Activated T-helper 17 cell treated with anti-CD3 and anti-CD28 coated beads, Interleukin-2, amount 50 U/mL, for 72 hours (primary cell): Measurements from ENCODE around the gene GAREM1. TPM values are rescaled to one million over a fixed set of nuclear protein-coding genes. Genes with fewer than 3 reads are reported as not detected.

Source experiments
- ATAC-seq: fragments of 150-1000 bp; cut with Tn5 transposase; replicated peaks from 2 replicates; pipeline ENCODE4 v1.10.0; 2021; ENCODE audit warnings: mild to moderate bottlenecking, moderate library complexity
- H3K27ac Mint-ChIP-seq: one replicate; pipeline ENCODE4 v1.8.0; 2022; ENCODE audit warnings: mixed read lengths
- H3K27me3 Mint-ChIP-seq: one replicate; pipeline ENCODE4 v1.8.0; 2022; ENCODE audit warnings: mixed read lengths
- H3K36me3 Mint-ChIP-seq: one replicate; pipeline ENCODE4 v1.8.0; 2022; ENCODE audit warnings: low read depth, mild to moderate bottlenecking, mixed read lengths
- H3K4me1 Mint-ChIP-seq: one replicate; pipeline ENCODE4 v1.8.0; 2022; ENCODE audit warnings: mixed read lengths
- H3K4me3 Mint-ChIP-seq: one replicate; pipeline ENCODE4 v1.8.0; 2022; ENCODE audit warnings: mild to moderate bottlenecking, mixed read lengths
- H3K9me3 Mint-ChIP-seq: one replicate; pipeline ENCODE4 v1.8.0; 2022; ENCODE audit warnings: mixed read lengths
- total RNA-seq, 2 donors: library from RNA; stranded (reverse); gene quantifications; one replicate each; pipeline ENCODE4 v1.2.3, GENCODE V29; 2022

GAREM1 gene
- total RNA-seq, 2 donors from 2014 or later = 0.32 TPM; not detected in 1

DNA sequence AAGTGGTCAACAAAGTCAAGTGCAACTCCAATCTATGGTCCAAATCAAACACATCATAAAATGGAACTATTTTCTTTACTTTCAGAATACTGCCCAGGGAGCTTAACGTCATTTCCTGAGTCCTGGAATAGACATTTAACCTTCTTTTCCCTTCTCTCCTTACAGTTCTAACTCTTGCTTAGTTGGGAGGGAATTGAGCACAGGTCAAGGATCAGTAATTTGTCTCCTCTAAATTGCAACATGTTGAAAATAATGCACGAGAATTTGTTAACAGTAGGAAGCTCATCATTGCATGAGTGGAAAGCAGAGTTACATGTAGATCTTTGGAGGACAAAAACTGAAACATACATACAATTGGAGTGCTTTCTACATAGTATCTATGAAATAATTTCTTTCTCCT lies 193.1 kb downstream of the GAREM1 start:
- H3K27me3 Mint-ChIP-seq = peaks cover 13% of the 10 kb centered on the region
- H3K9me3 Mint-ChIP-seq = no peaks in the 10 kb centered on the region
- H3K36me3 Mint-ChIP-seq = no peaks in the 10 kb centered on the region
- ATAC-seq = no peak
- no peak overlapping the region for H3K27ac Mint-ChIP-seq
- H3K4me3 Mint-ChIP-seq = no peak overlapping the region
- H3K4me1 Mint-ChIP-seq = no peaks in the 10 kb centered on the region

DNA sequence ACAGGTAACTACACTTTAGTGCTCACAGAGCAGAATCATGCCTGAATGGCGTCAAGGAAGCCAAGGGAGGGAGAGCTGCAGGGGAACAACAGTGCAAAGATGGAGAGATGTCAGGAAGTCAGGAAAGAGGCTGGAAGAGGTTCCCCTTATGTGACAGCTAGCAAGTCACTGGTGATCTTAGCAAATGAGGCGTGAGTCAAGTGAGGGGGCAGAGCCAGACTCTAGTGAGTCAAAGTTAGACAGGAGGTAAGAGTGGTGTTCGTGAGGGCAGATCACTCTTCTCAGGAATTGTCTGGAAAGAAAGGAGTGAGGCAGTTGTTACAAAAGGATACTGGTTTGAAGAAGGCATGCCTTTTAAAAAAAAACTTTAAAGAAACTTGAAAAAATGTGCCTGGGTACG lies 193.8 kb downstream of the GAREM1 start:
- Mint-ChIP-seq H3K27me3 (peaks cover 13% of the 10 kb centered on the region), H3K4me1 (no peaks in the 10 kb centered on the region), H3K4me3 (no peak overlapping the region), H3K9me3 (no peaks in the 10 kb centered on the region), H3K36me3 (no peaks in the 10 kb centered on the region), H3K27ac (no peak overlapping the region)
- no peak for ATAC-seq

DNA sequence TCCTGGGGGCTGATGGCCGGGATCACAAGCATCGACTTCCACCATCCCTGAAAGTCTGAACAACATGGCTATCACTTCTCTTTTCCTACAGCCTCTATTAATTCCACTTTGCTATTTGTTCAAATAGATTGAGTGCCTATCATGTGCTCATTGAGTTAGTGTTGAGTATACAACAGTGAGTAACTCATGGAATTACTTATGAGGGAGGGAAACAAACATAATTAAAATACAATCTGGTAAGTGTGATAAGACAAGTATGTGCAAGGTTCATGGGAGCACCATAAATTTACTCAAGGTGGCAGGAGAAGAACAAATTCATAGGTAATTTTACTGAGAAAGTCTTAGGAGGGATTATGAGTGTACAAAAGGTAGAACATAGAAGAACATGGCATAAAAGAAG lies 194.4 kb downstream of the GAREM1 start:
- ATAC-seq = no peak
- H3K36me3 Mint-ChIP-seq = no peaks in the 10 kb centered on the region
- no peaks in the 10 kb centered on the region for H3K4me1 Mint-ChIP-seq
- H3K4me3 Mint-ChIP-seq = no peak overlapping the region
- peaks cover 17% of the 10 kb centered on the region for H3K27me3 Mint-ChIP-seq
- no peaks in the 10 kb centered on the region for H3K9me3 Mint-ChIP-seq
- no peak overlapping the region for H3K27ac Mint-ChIP-seq

DNA sequence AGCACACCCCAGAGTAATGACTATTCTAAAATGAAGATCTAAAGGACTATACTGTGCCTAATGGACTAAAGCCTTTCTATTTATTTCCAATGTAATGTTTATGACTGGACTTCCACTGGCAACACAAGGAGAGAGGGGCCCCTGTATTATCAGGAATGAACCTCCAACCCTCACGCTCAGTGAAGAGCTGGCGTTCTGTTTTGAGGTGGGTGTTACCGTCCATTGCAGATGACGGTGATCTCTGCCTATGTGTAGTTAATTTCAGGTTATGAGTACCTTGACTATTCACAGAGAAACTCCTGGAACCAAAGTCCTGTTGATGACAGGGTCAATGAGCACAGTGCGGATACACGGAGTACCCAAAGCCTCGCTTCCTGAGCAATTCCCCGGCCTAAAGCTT lies 195.5 kb downstream of the GAREM1 start:
- ATAC-seq = no peak
- no peak overlapping the region for H3K4me3 Mint-ChIP-seq
- no peaks in the 10 kb centered on the region for H3K4me1 Mint-ChIP-seq
- H3K27ac Mint-ChIP-seq = no peak overlapping the region
- H3K27me3 Mint-ChIP-seq = peaks cover 20% of the 10 kb centered on the region
- no peaks in the 10 kb centered on the region for H3K9me3 Mint-ChIP-seq
- H3K36me3 Mint-ChIP-seq = no peaks in the 10 kb centered on the region

DNA sequence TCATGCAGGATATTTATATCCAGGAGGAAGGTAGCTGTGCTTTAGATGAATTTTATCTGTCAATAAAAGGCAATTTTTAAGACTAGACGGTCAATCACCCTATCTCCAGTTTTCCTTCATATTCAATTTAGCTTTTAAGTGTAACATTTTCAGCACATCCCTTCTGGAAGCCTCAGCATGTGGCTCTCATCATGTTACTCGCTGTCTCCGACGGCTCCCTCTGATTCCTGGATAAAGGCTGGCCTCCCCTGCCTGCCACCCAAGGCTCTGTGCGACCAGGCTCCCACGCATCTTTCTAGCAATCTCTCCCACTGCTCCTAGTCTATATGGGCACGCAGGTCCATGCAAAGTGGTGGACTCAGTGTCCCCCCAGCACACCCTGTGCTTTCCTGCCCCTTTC lies 196.4 kb downstream of the GAREM1 start:
- Mint-ChIP-seq H3K36me3 (no peaks in the 10 kb centered on the region), H3K27ac (no peak overlapping the region), H3K9me3 (no peaks in the 10 kb centered on the region), H3K4me1 (no peaks in the 10 kb centered on the region), H3K27me3 (peaks cover 24% of the 10 kb centered on the region), H3K4me3 (no peak overlapping the region)
- no peak for ATAC-seq

DNA sequence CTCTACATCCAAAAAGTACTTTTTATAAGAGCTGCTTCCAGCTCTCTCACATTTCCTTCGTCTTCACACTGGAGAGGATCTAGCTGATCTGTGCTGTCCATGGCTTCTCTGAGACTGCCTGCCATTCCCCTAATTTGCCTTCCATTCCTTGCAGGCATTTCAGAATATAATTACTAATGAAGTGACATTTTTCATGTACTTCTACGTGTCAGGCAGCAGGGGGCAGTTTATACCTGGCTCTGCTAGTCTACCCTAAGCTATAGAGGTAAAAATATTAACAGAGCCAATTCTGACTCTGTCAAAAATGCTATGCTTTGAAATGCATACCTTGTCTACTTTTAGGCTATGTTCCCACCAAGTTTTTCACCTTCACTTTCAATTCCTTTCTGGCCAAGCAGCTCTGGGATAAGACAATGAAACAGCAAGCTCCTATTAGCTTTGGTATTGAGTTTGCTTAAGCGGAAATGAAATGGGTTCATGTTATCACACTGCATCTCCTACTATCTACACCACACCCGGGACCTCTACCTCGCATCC lies 198.9 kb downstream of the GAREM1 start:
- Mint-ChIP-seq H3K36me3 (no peaks in the 10 kb centered on the region), H3K27ac (no peak overlapping the region), H3K4me3 (no peak overlapping the region), H3K27me3 (peaks cover 24% of the 10 kb centered on the region), H3K4me1 (no peaks in the 10 kb centered on the region), H3K9me3 (no peaks in the 10 kb centered on the region)
- ATAC-seq = peak; percentile 31

DNA sequence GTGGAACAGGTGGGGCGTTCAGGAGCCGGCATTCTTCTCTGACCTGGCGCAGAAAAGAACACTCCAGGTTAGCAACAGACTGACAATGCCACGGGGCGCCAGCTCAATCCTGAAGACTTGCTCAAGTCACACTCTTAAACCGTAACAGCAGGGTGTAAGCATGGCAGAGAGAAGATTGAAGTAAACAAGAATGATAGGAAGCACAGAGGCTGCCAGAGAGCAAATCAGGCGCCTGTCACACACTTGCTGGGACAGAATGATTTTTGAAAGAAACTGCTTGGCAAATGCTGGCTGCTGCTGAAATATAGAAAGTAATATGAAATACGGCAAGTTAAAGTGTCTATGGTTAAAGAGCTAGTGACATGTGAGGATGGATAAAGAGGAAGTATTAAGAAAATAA lies 200.3 kb downstream of the GAREM1 start:
- H3K27me3 Mint-ChIP-seq = peaks cover 18% of the 10 kb centered on the region
- no peak overlapping the region for H3K4me3 Mint-ChIP-seq
- ATAC-seq = no peak

DNA sequence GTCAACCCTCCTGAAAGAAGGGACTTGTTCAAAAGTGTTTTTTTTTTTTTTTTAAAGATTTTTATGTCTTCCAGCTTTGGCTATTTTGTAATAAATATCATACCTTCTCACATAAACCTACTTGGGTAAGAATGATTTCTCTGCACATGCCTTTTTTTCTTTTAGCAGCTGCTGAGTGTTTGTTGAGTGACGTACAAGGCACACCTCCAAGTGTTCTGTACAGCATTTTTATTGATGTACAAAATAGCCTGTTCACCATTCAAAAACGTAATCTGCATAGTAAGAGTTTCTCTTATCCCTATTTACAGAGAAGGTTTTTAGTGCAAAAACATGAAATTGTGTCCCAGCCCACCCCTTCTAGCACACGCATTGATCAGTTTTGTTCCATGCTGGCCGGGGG lies 203.2 kb downstream of the GAREM1 start:
- H3K27ac Mint-ChIP-seq = no peak overlapping the region
- H3K27me3 Mint-ChIP-seq = peaks cover 20% of the 10 kb centered on the region
- no peaks in the 10 kb centered on the region for H3K9me3 Mint-ChIP-seq
- no peaks in the 10 kb centered on the region for H3K4me1 Mint-ChIP-seq
- no peak overlapping the region for H3K4me3 Mint-ChIP-seq
- ATAC-seq = no peak
- H3K36me3 Mint-ChIP-seq = no peaks in the 10 kb centered on the region

More for the DNA sequence above, 200.3 kb downstream of the GAREM1 start:
- no peak overlapping the region for H3K27ac Mint-ChIP-seq
- H3K36me3 Mint-ChIP-seq = no peaks in the 10 kb centered on the region
- no peaks in the 10 kb centered on the region for H3K4me1 Mint-ChIP-seq
- H3K9me3 Mint-ChIP-seq = no peaks in the 10 kb centered on the region

DNA sequence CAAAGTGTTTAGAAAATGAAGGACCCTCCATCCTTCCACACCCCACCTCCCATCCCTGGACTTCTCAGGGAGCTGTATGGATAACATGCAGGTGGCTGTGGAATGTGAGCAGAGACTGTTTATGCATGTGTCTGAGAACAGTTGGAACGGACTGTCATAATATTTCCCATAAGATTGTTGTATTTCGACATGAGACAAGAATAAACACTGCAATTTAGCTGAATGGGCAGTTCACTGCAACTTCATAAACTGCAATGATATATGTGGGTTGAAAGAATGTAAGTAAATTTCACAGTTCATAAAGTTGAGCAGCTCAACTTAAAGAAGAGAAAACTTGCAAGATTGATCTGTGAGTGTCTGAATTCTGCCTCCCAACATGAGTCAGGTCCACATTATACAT lies 206.3 kb downstream of the GAREM1 start:
- no peaks in the 10 kb centered on the region for H3K4me1 Mint-ChIP-seq
- no peak for ATAC-seq
- H3K4me3 Mint-ChIP-seq = no peak overlapping the region
- H3K36me3 Mint-ChIP-seq = no peaks in the 10 kb centered on the region
- no peaks in the 10 kb centered on the region for H3K9me3 Mint-ChIP-seq
- no peak overlapping the region for H3K27ac Mint-ChIP-seq
- peaks cover 16% of the 10 kb centered on the region for H3K27me3 Mint-ChIP-seq

DNA sequence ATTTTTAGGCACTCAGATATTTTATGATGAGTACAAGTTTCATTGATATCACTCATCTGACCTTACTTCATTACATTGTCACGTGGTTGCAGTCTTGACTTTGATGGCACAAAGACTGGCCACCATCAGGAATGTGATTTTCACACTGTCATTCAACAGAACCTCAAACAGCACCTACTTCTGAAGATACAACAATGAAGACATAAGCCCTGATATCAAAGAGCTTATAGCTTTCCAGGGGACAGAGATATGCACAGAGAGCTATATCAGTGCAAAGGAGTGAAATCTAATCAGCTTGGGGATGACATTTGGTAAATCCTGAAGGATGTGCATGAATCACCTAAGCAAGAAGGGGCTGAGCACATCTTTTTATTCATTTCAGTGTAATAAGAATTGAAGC lies 208.6 kb downstream of the GAREM1 start:
- no peak overlapping the region for H3K4me3 Mint-ChIP-seq
- H3K36me3 Mint-ChIP-seq = no peaks in the 10 kb centered on the region
- peaks cover 21% of the 10 kb centered on the region for H3K27me3 Mint-ChIP-seq
- no peaks in the 10 kb centered on the region for H3K9me3 Mint-ChIP-seq
- no peak for ATAC-seq
- H3K4me1 Mint-ChIP-seq = no peaks in the 10 kb centered on the region
- no peak overlapping the region for H3K27ac Mint-ChIP-seq

DNA sequence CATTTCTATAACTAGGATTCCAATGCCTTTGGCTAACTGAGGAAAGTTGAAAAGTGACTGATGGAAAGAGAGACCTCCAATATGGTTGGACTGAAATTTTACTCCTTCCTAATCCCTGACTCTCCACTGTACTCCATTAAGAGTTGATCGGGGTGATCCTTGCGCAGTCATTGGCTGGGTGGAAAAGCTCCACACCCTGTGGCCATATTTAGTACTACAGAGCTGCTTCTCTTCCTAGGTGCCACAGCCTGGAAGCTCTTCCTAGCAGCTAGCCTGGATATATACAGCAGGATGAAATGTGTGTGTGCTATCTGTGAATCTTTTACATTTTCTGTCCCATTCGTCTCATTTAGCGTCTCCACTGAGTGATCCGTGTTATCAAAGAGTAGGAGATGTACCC lies 209.7 kb downstream of the GAREM1 start:
- no peaks in the 10 kb centered on the region for H3K9me3 Mint-ChIP-seq
- ATAC-seq = no peak
- no peaks in the 10 kb centered on the region for H3K4me1 Mint-ChIP-seq
- no peak overlapping the region for H3K27ac Mint-ChIP-seq
- H3K27me3 Mint-ChIP-seq = peaks cover 28% of the 10 kb centered on the region
- no peak overlapping the region for H3K4me3 Mint-ChIP-seq
- no peaks in the 10 kb centered on the region for H3K36me3 Mint-ChIP-seq

DNA sequence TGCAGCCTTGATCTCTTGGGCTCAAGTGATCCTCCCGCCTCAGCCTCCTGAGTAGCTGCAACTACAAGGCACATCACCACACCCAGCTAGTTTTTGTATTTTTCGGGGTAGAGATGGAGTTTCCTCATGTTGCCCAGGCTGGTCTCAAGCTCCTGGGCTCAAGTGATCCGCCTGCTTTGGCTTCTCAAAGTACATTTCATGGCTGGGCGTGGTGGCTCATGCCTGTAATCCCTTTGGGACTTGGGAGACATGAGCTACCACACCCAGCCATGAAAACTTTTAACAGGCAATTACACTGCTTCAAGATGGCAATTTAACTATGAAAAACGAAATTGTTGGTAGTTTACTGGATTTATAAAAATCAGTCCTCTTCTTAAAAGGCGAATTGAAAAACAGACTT lies 211.1 kb downstream of the GAREM1 start:
- Mint-ChIP-seq H3K27ac (no peak overlapping the region), H3K36me3 (no peaks in the 10 kb centered on the region), H3K4me1 (no peaks in the 10 kb centered on the region), H3K27me3 (peaks cover 29% of the 10 kb centered on the region), H3K9me3 (no peaks in the 10 kb centered on the region), H3K4me3 (no peak overlapping the region)
- ATAC-seq = no peak

DNA sequence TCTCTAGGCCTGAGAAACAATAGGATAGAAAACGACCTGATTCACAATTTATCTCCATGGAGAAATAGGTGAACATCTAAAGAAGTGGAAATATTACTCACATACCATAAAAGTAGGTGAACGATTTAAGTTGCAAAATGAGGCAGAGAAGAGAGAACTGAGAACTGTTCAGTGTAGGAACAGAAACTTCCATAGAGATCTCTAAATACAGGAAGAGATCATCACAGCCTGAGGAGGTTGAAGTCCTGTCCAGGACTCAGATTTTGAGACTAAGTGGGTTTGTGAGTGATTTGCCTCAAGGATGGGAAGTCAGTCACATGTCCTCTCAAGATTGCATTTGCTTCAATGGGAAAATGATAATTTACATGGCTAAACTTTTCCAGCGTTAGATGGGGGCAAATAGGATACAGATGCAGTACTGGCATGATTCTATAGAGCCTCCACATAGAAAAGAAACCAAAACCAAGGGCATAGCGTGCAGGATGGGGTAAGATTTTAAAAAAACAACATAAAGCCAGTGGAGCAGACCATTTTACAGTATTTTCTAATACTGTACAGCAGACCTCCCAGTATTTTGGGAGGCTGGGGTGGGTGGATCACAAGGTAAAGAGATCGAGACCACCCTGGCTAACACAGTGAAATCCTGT lies 212.0 kb downstream of the GAREM1 start:
- Mint-ChIP-seq H3K36me3 (no peaks in the 10 kb centered on the region), H3K4me1 (no peaks in the 10 kb centered on the region), H3K27ac (no peak overlapping the region), H3K4me3 (no peak overlapping the region), H3K27me3 (peaks cover 32% of the 10 kb centered on the region), H3K9me3 (no peaks in the 10 kb centered on the region)
- peak; percentile 41 for ATAC-seq

DNA sequence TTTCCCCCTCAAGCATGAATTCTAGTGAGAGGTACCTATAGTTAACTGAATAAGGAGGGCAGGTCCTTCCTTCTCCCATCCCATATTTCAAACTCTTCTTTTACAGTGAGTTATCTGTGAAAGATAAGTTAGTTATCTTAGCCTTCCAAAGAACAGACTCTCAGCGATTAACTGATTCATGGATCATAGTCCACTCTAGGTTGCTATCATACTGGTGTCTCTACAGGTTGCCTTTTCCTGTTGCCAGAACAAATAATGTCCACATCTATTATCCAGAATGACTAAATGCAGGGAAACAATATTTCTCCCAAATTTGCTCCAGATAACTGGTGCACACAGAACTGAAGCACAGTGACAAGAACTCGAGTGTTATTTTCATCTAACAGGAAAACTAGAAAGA lies 212.5 kb downstream of the GAREM1 start:
- Mint-ChIP-seq H3K9me3 (no peaks in the 10 kb centered on the region), H3K4me3 (no peak overlapping the region), H3K27ac (no peak overlapping the region), H3K36me3 (no peaks in the 10 kb centered on the region), H3K27me3 (peaks cover 34% of the 10 kb centered on the region), H3K4me1 (no peaks in the 10 kb centered on the region)
- ATAC-seq = no peak

DNA sequence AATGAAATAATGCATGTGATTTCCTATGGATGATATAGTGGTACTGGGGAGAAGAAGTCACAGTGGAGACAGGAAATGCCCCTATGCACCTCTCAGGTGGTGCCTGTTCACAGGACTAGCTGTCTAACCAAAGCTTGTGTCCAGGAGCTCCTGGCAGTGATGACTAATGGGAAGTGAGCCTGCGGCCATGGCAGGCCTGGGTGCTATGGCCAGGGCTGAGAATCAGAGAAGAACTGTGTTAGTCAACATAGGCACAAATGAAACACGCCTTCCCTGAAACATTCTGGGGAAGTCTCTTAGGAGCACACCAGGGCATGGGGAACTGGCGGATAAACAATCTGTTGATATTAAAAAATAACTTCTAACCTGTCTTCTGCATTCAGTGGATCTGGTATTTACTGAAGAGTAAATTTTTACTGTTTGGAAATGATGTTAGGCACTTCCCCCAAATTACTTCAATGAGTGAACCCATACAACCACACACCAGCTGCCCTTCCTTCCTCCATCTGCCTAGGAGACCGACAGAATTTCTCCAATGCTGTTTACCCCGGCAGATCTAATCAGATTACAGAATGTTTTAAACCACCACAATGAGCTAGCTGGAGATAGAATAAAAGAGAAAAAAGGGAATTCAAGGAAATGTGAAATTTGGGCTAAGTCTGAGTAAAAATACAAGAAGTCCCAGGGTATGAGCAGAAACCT lies 213.4 kb downstream of the GAREM1 start:
- Mint-ChIP-seq H3K36me3 (no peaks in the 10 kb centered on the region), H3K4me3 (no peak overlapping the region), H3K9me3 (no peaks in the 10 kb centered on the region), H3K27me3 (peaks cover 36% of the 10 kb centered on the region), H3K27ac (no peak overlapping the region), H3K4me1 (no peaks in the 10 kb centered on the region)
- no peak for ATAC-seq
